GM21619 (cell line): ENCODE results near the gene ANK3.
"Not testable (repeated sequence)": the region's sequence is repeated elsewhere in the genome, so short reads cannot be mapped to it uniquely, and the experiment has no call there.

ENCODE experiments used
- ATAC-seq: cut with Tn5 transposase; IDR thresholded peaks from one replicate; pipeline ENCODE4 v1.9.1; 2021; ENCODE audit not compliant: unreplicated experiment

Gene ANK3

DNA sequence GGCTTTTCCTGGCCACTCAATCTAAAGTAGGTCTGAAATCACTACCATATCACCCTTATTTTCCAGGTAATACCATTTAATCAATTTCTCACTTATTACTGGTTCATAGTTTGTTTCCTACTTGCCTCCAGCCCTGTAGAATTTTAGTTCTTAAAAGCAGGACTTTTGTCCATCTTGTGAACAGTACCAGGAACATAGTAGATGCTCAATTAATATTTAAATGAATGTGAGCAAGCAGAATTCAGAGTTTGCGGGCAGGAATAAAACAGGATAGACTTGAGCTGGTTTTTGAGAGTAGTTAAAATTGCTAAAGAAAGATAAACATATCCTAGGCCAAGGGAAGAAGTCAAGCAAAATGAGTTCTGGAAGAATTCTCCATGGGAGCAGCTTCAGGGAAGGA lies 77.9 kb downstream of the ANK3 start:
- no peak for ATAC-seq

DNA sequence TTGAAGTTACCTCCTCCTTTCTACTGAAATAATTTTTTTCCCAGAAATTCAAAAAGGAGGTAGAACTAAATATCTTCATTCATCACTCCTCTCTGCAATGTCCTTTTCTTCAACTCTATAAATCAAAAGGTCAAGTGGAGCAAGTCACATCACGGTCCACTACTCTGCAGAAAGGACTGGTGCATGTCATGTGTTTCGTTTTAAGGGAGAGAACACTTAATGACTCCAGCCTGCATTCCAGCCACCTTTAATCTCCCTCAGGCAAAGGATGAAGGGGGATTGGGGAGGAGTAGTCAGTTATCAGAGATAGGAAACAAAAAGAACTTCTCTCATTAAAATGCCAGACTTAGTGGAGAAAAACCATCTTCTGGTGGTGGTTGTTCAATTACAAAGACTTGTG lies 78.9 kb downstream of the ANK3 start:
- no peak for ATAC-seq

DNA sequence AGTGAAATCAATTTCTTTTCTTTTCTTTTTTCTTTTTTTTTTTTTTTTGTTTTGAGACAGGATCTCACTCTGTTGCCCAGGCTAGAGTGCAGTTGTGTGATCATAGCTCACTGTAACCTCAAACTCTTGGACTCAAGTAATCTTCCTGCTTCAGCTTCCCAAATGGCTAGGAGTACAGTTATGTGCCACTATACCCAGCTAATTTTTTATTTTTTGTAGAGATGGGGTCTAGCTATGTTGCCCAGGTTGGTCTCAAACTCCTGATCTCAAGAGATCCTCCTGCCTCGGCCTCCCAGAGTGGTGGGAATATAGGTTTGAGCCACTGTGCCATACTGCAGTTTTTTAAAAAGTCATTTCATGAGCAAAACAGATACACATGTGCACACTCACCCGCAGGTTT lies 79.8 kb downstream of the ANK3 start:
- no peak for ATAC-seq

DNA sequence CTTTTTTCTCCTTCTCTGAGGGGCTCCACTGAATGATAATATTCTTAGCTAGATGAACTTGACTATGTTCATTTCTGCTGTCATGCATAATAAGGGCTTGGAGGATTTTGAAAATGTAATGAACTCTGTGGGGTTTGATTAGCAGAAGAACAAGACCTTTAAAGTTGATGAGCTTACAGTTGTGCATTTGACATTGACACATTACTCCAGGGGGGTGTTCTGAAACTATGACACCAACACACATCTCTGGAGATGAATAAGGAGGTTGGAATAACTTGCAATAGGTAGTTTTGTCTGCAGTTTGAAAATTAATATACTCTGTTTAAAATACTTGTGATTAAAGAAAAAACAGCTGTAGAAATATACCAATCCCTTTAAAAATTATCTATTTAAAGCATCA lies 80.3 kb downstream of the ANK3 start:
- ATAC-seq, result no peak

DNA sequence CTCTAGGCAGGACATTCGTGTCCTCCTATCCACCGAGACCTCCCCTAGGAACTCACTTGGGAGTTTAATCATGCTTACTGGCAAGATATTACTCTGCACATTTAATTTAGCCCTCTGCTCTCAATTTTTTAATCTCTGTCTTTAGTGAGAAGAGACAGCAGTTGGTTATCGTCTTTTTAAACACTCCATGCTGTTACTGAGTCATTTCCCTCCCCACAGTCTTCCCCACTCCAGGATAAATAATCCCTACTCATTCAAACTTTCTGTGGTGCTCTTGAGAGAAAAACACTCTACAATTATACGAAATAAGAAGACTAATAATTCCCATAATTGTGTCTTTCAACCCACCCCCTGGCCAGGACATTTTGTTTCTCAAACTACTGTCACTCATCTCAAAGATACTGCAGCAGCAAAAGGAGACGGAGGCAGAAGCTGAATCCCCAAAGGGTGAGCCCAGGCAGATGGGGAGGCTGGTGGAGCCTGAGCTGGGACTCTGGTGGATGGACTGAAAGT lies 84.2 kb downstream of the ANK3 start:
- ATAC-seq, result no peak

DNA sequence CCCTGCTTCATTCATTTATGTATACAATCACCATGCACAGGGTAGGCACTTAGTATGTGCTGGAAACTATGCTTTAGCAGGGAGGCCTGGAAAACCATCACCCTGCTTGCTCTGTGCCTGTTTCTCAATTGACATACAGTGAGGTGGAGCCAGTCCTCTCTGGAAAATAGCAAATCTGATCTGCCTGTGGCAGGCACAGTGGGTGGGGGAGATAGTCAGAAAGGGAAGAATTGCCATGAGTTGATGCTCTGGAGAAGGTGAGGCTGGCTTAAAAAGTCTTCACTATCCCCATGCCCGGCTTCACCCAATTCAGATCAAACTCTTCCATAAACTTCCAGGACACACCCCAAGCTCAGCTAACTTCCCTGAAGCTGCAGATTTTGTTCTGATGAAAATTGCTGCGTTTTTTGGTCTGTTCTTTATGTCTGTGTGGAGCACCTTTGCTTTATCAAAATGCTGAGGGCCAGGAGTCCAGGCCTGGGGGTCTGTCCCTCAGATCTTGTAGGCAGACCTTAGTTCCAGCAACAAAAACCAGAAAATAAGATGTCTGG lies 84.8 kb downstream of the ANK3 start:
- ATAC-seq, result no peak

DNA sequence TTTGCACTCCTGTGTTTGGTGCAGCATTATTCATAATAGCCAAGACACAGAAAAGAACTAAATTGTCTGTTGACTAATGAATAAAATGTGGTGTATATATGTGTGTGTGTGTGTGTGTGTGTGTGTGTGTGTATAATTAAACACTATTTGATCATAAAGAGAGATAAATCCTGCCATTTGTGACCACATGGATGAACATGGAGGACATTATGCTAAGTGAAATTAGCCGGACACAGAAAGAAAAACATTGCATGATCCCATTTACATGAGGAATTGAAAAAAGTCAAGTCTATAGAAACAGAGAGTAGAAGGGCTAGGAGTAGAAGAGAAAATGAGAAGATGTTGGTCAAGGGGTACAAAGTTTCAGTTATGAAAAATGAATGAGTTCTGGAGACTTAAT lies 85.9 kb downstream of the ANK3 start:
- no peak for ATAC-seq

DNA sequence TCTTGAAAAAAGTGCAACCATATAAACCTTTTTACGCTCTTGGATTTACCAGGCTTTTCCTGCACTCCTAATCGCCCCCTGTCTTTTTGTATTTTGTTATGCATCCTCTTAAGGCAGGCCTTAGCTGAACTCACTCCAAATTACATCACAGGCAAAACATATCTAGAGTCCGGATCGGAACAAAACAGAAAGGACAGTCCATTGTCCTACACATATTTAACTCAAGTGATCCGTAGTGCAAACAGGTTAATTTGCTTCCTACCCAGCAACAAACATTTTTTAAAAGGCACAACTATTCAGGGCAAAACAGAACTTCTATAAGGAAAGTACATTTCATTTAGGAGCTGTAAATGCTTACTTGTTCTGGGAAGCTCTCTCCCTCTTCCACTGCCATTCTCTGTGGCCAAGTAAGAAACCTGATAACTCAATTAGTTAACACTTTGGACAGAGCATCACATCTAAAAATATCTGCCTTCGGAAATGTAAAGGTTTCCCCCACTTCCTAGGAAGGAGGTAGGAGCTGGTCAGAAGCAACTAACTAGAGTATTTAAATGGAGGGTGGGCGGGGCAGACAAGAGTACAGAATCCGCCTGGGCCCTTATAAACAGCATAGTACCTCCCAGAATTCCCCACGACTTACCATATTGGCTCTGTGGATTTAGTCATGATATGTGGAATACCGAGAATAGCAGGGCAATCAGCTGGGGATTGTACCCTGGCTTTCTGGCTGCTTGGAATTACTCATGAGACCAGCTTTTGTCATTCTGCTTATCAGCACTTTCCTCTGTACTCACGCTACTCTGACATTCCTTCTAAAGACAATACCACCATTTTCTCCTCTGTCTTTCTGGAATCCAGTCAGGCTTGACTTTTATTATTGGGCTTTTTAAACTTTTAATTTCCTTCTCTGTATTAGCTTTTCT lies 89.5 kb downstream of the ANK3 start:
- no peak for ATAC-seq

DNA sequence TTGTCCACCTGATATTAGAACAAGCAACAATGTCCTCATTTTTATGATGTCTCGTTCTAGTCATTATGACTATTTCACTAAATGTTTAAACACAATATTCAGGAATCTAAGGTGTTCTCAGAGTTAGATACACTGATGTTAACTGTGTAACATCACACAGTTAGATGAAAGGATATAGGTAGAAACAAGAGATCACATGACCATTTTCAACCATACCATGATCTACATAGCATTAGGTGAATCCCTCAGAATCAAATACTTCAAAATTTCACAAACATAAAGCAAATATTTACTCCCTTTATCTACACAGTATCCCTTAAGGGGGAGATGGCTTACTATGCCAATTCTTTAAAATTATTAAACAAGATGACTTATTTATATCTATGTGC lies 90.3 kb downstream of the ANK3 start:
- no peak for ATAC-seq

DNA sequence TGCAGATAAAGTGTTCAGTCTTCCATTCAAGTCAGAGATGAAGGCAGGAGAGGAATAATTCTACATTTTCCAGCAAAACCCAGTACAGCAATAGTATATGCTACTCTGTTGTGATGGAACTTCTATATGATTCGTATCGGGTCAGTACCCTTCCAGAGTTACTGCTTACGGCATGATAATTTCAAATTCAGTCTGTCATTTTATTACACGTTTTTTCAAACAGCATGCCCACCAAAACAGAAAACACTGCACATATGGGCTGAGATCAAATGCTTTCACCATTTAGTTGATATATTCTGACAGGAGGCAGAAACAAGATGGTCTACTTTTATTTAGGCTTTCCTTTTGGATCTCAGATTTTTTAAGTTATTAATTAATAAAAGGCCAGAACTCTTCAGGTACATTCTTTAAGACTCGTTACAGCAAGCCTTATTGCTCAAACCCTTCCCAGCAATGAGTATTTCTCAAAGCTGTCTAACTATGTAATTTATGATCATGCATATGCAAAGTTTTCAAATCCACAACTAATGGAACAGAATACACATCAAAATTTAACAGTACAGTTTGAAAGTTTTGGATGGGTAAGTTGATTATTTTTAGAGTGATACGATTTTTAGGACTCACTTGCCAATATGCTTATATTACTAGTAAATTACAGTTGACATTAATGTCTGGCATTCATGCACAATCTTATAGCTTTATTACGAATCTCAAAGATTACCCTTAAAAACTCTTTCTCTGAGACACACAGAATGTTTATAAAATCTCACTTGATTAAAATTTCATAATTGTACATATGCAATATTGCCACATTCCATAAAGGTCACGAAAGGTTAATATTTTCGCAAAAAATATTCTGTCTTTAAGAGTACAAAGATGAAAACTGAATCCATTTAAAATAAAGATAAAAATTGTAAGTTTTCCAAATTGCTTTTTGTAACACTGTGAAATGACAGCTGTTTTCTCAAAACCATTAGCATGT lies 91.0 kb downstream of the ANK3 start:
- no peak for ATAC-seq

DNA sequence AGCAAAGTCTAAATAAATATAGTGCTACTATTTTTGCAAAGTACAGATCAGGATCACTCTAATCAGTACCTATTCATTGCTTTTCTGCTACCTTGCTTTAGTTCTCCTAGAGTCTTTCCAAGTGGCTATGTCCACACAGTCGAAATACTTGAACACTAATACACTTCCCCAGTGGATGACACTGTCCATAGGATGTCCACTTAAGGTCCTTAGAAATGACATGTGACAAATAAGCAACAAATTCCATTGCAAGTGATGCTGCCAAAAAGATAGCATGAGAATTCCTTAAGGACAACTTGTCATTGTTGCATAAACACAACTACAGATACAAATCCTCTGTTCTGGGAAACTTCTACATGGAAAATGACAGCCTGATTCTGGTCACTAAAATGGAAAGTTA lies 93.6 kb downstream of the ANK3 start:
- no peak for ATAC-seq

DNA sequence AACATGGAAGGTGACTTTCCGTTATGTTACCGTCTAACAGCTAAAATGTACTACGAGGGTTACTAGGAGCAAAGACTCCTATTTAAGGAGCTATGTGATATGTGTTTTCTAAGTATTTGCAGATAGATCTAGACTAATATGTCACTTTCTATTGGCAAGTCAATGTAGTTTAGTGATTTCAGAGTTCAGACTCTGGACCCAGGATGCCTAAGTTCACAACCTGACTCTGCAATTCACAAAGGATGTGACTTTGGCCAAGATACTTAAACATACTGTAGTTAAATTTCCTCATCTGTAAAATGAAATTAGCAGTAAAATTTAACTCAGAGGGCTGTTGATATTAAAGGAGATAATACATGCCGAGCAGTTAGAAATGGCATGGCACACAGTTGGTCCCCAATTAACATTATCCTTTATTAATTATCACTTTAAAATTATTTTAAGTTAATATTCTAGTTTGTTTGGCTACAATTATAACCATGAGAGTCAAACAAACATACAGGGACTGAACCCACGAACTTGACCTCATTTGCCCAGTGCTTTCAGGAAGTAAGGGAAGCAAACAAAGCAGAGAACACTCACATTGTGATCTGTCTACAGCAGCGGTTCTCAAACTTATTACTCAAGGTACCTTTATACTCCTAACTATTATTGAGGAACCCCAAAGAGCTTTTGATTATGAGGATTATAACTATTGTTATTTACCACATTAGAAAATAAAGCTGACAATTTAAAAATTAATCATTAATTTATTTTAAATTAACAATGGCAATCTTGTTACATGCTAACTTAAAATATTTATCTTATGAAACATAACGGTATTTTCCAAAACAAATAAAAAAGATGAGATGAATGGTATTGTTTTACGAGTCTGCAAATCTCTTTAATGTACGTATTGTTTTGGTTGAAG lies 94.4 kb downstream of the ANK3 start:
- no peak for ATAC-seq

DNA sequence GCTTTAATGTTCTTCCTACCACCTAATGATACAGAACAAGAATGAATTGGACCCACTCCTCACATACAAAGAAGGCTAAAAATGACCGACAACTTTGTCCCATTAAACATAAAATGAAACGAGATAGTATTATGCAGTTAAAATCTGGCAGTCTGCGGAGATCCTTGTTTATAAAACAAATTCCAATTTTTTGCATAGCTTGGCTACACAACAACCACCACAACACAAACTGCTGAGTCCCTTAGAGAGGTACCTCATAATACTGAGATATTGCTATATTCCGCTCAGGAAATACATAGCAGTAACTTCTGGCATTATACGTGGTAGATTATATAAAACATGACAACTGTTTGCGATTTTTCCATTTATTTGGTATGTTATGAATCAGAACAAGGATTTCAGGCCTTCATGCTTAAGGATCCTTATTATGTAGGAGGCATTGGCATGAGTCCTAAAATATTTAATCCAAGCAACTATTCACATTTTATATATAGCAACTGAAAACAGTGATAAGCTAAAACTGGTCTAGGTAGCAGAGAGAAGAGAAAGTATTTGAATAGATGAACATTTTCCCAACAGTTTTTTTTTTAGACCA lies 96.0 kb downstream of the ANK3 start:
- ATAC-seq, result no peak

DNA sequence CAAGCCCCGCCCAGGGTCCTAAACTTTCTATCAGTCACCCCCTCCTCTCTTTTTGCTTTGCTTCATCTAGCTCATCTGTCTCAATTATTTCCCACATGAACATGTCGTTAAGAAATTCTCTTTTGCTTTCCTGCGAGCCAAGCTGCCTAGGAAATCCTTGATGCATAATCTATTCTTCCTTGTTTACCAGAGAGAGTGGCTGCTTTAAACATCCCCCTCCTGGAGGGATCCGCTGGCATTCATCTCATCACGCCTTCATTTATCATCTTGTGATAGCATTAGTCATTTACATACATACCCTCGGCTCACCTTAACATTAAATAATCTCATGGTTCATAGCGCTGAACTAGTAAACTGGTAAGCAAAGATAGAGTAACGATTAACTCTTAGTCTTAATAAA lies 96.7 kb downstream of the ANK3 start:
- ATAC-seq, result no peak

DNA sequence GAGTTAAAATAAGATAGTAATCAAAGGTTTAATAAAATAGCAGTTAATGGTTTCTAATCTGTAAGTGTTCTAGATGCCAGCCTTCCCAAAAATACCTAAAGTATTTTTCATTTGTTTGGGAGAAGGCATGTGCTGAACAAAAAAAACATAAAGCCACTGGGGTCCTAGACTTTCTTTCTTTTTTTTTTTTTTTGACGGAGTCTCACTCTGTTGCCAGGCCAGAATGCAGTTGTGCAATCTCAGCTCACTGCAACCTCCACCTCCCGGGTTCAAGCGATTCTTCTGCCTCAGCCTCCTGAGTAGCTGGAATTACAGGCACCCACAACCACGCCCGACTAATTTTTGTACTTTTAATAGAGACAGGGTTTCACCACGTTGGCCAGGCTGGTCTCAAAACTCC lies 97.1 kb downstream of the ANK3 start:
- ATAC-seq, result not testable (repeated sequence)

DNA sequence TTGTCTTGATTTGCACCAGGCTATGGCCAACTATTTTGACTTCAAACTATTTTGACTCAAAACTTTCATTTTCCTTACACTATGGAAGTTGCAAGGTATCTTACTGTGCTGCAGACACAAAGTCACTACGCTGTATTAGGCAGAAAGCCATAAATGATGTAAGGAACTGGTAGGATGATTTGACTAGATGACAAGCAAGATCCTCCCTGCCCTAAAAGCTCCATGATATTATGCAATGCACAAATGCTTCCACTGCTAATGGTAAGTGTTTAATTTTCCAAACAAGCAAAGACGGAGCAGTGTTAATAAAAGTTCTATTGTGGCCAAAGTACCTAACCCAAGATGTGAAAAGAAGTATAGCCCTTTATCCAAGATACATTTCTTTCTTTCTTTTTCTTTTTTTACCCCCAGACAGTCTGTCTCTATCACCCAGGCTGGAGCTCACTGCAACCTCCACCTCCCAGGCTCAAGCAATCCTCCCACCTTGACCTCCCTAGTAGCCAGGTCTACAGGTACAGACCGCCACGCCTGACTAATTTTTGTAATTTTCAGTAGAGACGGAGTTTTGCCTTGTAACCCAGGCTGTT lies 98.2 kb downstream of the ANK3 start:
- no peak for ATAC-seq

DNA sequence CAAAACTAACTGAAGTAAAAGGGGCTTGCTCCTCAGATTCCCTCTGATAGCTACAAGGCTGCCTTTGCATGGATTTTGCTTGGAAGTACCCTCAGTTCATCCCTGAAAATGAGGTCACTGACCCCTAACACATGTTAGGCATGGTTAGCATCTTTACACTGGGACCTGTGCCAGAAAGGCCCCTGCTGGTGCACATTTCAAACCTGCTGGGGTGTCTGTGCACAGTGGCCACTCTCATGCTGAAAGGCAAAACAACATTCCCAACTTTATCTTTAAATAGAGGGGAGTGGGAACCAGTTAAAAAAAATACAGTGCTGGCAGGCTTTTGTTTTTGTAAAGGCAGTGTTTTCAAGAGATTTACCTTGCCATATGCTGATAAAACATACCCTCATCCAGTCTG lies 99.1 kb downstream of the ANK3 start:
- ATAC-seq, result no peak

DNA sequence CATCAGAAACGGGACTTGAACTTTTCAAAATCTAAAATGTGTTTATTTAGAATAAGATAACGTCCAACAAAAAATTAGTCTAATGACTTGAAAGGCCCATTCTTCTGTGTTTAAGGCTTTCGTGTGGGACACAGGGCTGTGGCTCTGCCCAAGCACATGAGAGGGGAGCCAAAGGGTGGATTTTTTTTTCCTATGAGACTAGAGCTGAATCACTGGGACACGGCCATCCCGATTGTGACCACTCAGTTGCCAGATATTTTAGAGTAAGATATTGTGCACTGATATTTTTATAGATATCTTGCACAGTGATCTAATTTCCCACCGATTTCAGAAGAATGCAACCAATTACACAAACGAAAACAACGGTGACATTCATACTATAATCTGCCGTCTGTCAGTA lies 99.9 kb downstream of the ANK3 start:
- no peak for ATAC-seq

DNA sequence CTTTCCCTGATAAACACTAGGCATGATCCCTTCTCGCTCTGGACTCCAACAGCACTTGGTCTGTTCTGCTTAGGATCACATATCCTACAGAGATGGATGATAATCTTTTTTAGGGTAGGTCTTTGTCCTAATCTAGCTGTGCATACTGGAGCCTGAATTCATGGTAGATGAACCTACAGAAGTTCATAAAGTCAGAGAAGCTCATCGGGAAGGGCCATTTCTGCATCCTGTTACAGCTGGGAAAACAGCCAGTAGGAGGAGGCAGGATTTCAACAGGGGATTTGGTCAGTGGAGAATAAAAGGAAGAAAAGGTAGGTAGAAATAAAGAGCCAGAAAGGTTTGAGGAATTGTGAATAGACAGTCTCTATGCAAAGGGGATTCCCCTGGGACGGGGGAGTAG lies 101.4 kb downstream of the ANK3 start:
- ATAC-seq, result no peak

DNA sequence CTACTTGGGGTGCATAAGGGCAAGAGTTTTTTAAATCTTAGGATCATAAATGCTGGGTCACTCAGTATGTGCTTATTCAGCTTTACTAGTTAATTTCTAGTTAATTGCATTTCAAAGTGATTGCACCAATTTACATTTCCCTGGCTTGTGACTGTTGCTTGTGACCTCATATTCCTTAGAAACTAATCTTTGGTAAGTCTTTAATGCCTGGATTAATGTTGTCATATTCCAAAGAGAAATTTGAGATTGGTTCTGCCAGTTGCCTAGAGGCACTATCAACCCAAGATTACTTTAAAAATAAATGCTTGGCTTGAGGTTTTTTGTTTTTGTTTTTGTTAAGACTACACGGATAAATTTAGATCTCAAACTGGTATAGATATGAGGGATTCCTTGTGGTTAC lies 103.1 kb downstream of the ANK3 start:
- ATAC-seq, result no peak
